CD4-positive, alpha-beta T cell treated with Interleukin-17A for 4 hours (primary cell): ENCODE results near the gene TMEM247.
"Not testable (repeated sequence)": the region's sequence is repeated elsewhere in the genome, so short reads cannot be mapped to it uniquely, and the experiment has no call there.

ENCODE experiments used
- DNase-seq: peaks from one replicate; pipeline ENCODE4 v3.0.0-alpha.2; 2020; ENCODE audit warnings: mixed read lengths

TMEM247 gene

DNA sequence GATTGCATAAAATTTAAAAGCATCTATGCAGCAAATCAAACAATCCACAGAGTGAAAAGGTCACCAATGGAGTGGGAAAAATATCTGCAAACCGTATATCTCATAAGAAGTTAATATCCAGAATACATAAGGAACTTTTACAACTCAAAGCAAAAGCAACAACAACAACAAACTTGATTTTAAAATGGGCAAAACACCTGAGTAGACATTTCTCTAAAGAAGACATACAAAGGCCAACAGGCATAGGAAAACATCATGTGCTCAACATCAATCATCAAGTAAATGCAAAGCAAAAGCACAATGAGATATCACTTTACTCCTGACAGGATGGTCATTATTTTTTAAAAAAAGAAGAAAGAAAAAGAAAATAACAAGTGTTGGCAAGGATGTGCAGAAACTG lies 38.1 kb downstream of the TMEM247 start:
- DNase-seq = no peak

GRCh38 chr2:46518861-46519260 lies 39.5 kb downstream of the TMEM247 start:
- no peak for DNase-seq

DNA sequence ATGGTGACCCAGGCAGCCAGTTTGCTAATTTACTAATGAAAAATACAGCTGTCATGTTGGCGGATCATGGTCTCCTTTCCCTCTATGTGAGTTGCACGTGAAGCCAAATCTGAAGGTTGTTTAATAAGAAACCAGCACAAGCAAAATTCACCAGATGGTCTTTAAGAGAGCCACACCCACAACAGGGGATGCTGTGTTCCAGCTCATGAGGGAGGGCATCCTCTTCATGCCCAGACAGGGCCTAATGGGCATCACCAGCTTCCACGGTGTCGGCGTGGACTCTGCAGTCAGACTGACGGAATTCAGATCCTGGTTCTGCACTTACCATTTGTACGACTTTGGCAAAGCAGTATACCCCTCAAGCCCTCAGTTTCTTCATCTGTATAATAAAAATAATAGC lies 39.9 kb downstream of the TMEM247 start:
- DNase-seq = no peak

- DNase-seq = no peak
Measured at GRCh38 chr2:46520130-46520711, 40.9 kb downstream of the TMEM247 start.

GRCh38 chr2:46521215-46521683 lies 41.9 kb downstream of the TMEM247 start:
- no peak for DNase-seq

DNA sequence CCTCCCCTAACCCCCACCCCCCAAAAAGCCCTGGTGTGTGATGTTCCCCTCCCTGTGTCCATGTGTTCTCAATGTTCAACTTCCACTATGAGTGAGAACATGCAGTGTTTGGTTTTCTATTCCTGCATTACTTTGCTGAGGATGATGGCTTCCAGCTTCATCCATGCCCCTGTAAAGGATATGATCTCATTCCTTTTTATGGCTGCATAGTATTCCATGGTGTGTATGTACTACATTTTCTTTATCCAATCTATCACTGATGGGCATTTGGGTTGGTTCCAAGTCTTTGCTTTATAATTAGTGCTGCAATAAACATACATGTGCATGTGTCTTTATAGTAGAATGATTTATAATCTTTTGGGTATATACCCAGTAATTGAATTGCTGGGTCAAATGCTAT lies 43.0 kb downstream of the TMEM247 start:
- DNase-seq = not testable (repeated sequence)

- DNase-seq = no peak
Measured at GRCh38 chr2:46525522-46526155, 46.3 kb downstream of the TMEM247 start.

- DNase-seq = no peak
Measured at GRCh38 chr2:46528880-46529279, 49.5 kb downstream of the TMEM247 start.

DNA sequence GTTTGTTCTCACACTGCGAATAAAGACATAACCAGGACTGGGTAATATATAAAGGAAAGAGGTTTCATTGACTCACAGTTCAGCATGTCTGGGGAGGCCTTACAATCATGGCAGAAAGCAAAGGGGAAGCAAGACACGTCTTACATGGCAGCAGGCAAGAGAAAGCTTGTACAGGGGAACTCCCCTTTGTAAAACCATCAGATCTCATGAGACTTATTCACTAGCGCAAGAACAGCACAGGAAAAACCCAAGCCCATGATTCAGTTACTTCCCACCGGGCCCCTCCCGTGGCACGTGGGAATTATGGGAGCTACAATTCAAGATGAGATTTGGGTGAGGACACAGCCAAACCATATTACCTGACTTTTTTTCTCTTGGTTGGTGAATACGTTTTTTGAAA lies 51.3 kb downstream of the TMEM247 start:
- DNase-seq = no peak

DNA sequence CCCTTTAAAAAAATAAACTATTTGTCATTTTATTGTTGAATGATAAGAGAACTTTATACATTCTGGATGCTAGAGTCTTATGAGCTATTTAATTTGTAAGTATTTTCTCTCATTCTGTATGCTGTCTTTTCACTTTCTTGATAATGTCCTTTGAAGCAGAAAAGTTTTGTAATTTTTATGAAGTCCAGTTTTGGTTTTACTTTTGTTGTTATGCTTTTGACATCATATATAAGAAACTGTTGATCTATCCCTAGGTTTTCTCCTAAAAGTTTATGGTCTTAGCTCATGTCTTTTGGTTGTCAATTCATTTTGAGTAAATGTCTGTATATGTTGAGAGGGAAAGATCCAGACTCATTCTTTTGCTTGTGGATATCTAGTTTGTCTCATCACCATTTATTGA lies 52.5 kb downstream of the TMEM247 start:
- no peak for DNase-seq
